Neural progenitor cell (in vitro differentiated cells): ENCODE measurements around the gene TRIP13.

ENCODE experiments used
- CTCF ChIP-seq: fragments of 200-600 bp; sonication (generic); IDR thresholded peaks from 2 replicates; pipeline ENCODE4 v1.5.1; 2017; ENCODE audit warnings: antibody characterized with exemption, mild to moderate bottlenecking
- EZH2 ChIP-seq: fragments of 200-600 bp; sonication (generic); IDR thresholded peaks from 2 replicates; pipeline ENCODE4 v1.6.1; 2017; ENCODE audit warnings: antibody characterized with exemption, mild to moderate bottlenecking, moderate library complexity

DNA sequence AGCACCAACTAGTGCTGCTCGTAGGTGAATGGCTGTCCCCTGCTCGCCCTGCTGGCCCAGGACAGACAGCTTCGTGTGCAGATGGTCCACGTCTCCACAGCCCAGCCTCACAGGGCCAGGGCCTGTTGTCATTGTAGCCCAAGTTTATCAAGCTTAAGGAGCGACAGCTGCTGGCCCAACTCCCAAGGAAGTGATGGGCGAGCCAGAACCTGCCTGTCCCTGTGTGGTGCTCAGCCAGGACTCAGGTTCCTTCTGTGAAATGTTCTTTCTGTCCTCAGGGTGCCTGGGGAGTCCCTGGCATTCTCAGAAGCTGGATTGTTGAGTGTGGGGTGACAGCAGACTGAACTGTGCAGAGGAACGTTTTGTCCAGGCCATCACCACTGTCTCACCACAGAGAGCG lies 16.4 kb downstream of the TRIP13 start:
- TF ChIP-seq CTCF: no peak
- TF ChIP-seq EZH2: no peak
